Measurements from ENCODE around the gene PREX1.

PREX1 gene

DNA sequence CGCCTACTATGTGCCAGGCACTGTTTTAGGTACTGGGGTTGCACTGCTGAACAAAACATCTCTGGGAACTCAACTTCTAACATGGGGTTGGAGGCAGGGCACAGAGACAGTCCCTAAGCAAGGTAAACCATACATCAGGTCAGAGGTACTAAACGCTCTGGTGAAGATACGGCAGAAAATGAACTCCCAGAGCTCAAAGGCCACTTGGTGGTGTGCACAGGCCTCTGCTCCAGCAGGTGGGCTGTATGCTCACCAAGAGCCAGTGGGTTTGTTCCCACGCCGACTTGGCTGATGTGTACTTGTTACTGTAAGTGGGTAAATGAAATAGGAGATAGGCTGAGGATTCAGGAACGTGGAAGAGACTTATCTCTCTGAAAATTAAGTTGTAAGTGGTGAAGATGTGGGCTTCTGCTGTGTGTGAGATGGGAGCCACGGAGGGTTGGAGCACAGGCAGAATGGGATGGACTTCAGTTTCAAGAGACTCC lies 133.4 kb downstream of the PREX1 start:
- DNase-seq, result no peak

DNA sequence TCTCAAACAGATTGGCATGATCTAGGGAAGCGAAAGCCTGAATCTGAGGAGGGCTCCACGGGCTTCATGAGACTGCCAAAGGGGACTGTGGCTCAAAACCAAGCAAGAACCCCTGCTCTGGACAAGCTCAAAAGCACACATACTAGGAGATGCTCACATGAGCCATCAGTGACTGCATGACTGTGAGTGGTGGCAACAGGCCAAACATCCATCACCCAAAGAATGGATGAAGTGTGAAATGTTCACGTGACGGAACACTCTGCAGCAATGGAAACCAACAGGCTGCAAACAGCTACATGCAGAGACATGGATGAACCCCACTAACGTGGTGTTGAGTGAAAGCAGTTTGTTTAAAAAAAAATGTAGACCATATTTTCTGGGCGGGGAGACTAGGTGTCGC lies 136.3 kb downstream of the PREX1 start:
- DNase-seq, result no peak

DNA sequence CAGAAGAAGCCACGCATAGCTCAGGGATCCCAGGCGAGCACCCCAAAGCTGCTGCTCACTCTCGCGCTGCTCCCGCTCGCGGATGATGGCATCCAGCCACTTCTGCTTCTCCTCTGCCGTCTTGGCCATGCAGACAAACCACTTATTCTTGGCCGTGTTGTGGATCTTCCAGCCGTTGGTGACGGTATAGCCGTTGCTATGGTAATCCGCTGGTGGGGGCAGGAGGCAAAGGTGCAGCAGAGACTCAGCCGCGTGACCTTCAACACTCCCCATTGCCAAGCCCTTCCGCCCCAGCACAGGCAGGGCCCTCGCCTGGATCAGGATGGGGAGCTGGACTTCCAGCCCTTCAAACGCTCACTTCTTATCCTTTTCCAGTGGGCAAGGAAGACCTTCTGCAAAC lies 136.9 kb downstream of the PREX1 start:
- DNase-seq, result no peak

DNA sequence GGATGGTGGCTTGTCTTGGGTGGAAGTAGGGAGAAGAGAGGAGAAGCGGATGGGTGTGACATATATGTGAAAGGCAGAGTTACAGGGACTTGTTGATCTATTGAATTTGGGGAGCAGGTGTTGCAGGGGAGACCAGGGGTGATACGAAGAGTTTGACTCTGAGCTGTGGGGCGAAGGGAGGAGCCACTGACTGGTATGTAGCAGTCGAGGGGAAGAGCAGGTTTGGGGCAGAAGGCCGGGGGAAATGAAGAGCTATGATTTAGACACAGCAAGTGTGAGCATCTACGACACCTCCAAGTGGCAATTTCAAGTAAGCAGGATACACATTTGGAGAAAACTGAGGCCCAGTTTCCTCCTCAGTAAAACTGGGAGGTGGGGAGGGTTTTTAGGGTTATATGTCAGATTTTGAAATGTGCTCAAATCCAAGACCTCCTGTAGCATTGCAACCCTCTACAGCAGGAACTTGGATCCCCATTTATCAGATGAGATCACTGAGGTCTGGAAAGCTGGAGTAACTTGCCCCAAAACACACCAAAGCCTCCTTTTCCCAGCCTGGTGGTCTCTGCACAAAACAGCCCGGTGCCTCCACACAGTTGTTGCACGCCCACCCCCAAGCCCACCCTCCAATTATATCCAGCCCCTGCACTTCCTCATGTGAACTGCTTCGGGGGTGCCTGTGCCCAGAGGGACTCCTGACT lies 137.8 kb downstream of the PREX1 start:
- no peak for DNase-seq

DNA sequence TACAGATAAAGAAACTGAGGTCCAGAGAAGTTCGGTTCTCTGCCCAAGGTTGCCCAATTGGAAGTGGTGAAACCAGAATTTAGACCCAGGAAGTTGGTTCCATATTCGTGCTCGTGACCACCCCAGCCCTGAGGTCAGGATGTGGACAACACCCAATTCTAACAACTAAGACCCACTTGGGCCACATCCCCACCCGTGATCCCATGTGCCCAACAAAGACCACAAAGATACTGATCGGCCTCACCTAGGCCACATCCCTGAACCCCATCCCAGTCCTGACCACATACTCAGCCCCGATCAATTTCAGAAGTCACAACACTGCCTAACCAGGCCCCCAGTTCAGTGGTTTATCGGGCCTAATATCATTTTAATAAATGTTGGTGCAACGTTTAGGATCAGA lies 138.4 kb downstream of the PREX1 start:
- no peak for DNase-seq

DNA sequence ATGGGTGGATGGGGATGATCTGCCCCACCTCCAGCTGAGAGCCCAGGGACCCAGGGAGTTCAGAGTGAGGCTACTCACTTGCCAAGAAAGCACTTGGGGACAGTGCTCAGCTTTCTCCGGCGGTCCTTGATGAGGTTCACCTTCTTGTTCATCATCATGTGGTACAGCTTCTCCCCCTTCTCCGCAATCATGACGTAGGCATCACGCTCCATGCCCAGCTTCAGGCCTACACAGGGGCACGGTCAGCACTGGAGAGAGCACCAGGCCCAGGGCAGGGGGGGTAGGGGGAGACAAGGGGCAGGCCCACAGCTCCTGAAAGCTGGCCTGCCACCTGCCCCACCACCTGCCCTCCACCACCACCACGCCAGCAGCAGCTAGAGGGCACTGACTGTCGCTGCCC lies 139.2 kb downstream of the PREX1 start:
- DNase-seq, result no peak

DNA sequence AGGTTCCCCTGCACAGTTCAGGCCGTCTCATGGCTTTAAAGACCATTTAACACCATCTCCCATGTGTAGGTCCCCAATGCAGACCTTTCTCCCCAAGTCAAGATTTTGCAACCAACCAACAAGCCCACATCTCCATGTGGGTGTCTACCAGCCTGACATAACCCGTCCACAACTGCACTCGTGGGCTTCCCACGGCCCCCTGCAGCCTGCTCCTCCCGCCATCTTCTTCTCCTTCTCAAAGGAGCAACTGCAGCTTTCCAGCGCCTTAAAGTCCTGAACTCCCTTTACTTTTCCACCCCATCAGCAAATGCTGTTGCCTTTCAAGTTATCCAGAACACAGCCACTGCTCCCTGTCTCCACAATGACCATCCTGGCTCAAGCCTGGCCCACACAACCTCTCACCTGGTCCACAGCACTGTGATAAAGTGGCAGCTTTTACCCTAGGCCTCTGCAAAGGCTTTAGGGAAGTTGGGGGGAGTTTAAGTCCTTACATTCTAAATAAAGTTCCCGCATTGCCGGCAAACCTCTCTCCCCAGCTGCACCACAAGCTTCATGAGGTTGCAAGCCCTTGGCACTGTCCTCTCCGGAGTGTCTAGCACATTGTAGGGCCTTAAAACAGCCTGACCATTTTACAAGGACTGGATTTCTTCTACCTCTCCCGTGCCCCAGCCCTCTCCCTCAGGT lies 140.5 kb downstream of the PREX1 start:
- DNase-seq, result no peak

DNA sequence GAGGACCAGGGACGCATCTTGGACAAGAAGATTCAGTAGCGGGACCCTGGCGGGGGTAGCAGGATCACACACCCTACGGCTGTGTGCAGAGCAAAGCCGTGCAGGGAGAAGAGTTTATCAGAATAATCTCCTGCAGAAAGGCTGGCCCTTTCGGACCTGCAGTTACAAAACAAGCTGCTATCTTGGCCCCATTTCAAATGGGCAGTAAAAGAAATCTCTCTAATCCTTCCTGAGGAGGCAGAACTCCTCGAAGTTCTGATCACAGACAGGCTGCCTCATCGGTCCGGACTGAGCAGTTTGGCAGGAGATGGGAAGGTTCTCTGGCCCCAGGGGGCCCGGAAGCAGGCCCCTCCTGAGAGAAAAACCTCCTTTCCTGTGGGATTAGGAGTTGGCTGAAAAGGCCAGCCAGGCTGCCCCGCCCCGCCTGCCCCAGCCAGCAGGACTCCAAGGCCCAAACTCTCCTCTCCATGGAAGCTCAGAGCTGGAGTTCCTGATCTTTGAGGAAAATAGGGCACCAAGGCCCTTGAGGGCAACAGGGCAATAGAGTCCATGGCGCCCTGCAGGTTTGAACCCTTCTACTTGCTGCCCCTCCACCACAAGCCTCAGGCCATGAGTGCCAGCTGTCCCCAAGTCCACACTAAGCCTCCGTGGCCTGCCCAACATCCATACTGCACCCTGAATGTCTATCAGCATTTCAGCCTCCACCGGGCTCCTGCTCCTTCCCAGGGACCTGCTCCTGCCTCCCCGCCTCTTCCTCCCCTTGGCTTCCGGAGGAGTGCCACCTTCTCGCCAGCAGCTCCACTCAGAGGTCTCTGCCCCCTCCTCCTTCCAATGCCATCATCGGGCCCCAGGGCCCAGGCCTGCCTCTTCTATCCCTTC lies 141.3 kb downstream of the PREX1 start:
- DNase-seq, result no peak

DNA sequence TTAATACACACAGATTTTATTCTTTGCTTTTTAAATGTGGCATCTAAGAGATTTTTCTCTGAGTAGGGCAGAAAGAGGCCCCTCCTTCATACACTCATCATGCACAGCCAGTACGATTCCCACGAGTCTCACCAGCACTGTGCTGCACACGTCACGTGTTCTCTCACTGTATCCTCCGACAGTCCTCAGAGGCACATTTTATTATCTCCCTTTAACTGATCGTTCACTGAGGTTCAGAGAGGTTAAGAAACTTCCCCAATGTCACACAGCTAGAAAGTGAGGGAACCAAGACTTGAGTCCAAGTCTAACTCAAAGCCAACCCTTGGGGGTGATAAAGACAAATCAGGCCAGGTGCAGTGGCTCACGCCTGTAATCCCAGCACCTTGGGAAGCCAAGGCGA lies 142.5 kb downstream of the PREX1 start:
- DNase-seq, result no peak

DNA sequence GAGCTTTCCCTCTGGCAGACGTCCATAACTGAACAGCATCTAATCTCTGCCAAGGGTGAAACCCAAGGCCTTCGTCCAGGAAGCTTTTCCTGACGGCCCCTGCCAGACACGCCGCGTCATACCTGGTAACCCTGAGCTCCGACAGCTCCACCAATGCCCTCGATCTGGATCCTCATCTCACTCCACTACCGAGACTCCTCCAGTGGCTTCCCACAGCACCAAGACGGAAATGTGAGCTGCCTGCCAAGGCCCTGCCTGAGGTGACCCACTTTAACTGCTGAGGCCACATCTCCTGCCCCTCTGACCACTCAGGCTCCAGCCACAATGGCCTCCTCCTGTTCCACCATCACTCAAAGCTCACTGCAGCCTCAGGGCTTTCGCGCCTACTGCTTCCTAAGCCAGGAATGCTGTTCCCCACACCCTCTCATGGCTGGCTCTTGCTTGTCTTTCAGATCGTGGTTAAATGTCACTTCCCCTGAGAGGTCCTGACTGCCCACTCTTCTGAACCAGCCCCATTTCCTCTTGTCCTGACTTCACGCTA lies 143.2 kb downstream of the PREX1 start:
- DNase-seq, result no peak

DNA sequence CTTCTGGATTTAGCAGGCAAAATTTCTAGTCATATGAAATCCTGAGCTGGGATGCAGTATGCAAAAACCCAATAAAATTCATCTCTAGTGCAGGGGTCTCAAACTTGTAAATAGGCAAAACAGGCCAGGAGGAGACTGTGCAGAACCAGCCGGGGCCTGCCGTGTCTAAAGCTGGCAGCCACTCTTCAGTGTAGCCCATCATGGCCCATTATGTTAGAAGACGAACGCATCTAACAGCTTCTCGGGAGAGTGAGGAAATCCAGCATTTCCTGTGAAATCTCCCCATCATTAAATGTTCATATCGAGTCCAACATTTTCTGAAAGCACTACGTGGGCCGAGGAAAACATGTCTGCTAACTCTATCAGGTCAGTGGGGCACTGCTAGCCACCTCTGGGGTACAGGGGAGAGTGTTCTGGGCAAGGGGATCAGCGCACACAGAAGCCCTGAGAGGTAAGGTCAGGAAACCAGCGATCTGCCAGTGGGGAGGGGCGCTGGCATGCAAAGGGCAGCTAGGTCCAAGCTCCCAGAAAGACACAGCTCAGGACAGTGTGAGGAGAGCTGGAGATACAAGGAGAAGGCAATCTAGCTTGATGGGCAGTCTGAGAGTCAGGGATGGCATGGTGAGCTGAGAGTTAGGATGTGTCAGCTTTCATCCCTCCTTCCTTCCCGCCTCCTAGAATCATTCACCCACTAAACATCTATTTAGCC lies 144.2 kb downstream of the PREX1 start:
- DNase-seq, result no peak

DNA sequence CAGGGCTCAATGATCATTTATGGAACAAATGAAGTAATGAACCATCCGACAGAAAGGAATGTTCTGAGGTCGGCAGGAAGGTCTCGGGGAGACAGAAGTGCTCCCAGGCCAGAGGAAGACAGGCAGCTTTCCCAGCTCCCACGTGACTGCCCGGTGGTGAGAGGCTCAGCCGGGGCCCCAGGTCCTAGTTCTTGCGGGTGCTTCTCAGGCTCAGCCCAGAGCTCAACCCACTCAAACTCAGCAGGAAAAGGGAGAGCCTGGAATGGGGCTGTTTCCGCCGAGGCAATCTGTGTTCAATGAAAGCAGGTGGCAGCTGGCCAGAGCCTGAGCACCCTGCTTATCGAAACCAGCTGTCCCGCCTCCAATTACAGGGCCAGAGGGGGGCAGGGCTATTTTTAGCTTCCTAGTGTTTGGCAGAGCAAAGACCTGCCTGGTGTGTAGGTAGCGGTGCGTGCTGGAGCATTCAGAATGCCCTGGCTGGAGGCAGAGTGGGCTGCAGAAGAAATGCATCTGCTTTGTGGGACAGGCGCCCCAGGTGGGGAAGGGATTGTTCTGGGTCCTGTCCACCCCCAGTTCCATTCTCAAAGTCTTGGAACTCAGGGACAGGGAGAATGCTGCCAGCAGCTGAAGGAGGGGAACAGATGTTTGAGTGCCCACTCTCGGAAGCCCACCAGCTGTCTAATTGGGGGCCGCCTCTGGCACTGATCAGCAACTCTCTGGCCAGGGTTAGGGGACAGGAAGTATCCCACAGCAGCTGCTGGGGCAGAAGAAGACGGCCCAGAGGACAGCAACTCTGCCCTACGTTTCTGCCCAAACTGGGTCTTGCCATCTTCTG lies 145.1 kb downstream of the PREX1 start:
- no peak for DNase-seq

DNA sequence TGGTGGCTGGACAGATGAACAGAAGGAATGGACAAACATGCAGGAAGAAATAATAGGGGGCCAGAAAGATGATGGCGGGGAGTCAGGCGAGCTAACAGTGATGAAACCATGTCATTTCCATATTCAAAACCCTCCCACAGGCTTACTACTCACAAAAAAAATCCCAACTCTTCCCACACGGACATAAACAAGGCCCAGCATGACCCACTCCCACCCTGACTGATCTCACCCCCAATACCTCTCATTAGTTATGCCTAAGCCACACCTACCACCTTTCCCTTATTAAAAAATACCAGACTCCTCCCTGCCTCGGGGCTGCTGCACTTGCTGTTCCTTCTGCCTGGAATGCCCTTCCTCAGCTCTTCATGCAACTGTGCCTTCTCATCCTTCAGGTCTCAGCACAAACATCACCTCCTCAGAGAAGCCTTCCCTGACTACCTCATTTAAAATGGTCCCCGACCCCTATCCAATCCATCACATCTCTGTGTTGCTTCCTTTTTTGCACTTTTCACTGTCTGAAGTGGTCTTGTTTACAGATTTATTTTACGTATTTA lies 145.8 kb downstream of the PREX1 start:
- DNase-seq, result no peak

DNA sequence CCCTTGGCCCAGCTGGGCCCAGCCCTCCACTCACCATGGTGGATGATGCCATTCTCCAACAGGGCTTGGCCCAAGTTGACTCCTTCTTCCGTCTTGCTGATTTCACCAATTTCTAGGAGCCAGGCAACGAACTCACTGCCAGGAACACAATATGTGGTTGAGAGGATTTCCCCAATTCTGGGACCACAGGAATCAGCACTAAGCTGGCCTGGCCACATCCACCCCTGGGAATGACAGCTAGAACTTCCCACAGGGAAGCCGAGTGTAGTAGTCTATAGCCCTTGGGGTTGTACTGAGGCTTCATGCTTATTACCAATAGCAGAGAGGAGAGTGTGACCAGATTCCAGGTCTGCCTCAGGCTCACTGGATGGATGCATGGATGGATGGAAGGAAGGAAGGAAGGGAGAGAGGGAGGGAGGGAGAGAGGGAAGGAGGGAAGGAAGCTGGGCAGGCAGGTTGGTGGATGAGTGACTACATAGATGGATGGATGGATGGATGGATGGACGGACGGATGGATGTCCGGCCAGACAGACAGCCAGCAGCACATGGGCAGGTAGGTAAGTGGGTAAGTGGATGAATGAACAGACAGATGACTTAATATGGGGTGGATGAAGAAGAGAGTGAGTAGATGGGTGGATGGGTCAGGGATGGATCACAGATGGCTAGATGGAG lies 146.5 kb downstream of the PREX1 start:
- DNase-seq, result no peak

DNA sequence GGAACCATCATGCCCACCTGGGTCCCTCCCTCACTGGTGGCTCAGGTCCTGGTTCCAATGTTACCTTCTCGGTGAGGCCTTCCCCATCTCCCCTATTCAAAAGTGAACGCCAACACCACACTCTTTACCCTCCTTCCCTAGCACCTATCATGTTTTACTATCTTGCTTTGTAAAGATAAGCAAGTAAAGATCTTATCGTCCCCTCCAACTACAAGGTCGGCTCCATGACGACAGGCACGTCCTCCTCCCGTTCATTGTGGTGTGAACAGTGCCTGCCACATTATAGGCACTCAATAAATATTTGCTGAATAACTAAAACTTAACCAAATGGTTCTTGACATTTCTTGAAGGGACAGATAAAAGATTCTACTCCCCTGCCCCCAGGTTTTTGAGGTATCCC lies 147.1 kb downstream of the PREX1 start:
- DNase-seq, result no peak

DNA sequence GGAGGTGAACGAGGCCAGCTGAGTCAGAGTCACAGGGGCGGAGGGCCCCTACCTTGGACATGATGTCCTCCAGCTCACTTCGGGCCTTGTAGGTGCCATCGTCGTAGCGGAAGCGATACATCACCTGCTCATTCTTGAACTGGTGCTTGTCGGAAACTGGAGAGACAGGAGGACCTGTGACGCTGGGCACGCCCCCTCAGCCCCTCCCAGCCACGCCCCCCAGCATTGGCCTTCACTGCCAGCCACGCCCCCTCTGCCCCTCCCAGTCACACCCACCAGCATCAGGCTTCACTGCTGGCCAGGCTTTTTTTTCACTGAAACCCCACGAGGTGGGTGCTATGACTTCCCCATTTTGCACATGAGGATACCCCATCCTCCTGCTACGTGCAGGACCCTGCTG lies 148.2 kb downstream of the PREX1 start:
- no peak for DNase-seq

DNA sequence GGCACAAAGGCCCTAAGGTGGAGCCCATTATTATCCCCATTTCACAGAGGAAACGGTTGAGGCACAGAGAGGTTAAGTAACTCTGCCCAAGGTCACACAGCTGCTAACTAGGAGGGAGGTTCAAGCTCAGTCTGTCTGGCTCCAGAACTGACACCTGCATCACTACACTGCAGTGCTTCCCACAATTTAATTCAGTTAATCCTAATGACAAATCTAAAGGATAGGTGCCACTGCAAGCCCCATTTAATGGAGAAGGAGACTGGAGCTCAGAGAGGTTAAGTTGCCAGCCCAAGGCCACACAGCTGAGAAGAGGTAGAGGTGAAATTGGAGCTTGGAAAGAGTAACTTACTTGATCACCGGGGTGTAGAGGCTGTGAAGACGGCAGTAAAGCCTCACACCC lies 148.8 kb downstream of the PREX1 start:
- no peak for DNase-seq

DNA sequence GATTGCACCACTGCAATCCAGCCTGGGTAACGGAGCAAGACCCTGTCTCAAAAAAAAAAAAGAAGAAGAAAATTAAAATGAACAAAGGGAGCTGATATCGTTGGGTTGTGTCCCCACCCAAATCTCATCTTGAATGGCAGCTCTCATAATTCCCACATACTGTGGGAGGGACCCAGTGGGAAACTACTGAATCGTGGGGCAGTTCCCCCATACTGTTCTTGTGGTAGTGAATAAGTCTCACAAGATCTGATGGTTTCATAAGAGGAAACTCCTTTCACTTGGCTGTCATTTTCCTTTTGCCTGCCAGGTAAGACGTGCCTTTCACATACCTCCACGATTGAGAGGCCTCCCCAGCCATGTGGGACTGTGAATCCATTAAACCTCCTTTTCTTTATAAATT lies 149.4 kb downstream of the PREX1 start:
- no peak for DNase-seq

DNA sequence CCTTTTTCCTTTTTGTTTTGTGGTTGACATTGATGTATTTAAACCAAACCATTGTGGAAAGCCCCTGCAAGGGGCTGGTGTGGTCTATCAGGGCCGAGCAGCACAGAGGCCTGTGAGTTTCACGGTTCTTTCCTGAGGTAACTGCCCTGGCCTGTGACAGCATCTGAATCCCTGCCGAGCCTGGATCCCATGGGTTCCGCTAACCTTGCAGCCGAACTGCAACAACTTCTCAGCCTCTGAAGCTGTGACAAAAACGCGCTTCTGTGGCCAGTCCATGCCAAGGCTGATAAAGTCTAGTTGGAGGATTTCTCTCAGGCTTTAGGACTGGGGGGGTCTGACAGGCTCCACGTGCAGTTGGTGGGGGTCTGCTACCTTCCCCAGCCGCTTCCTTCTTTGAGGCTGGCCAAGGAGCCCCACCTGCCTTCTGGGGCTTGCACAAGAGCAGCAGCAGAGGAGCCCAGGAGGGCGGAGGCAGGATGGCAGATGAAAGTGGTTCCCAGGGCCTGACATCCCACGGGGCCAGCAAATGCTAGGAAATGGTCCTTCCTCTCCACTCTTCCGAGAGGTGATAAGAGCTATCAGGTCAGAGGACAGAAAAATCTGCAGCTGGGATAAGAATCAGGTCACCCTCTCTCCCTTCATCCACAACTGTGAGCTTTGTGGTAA lies 150.9 kb downstream of the PREX1 start:
- DNase-seq, result no peak

DNA sequence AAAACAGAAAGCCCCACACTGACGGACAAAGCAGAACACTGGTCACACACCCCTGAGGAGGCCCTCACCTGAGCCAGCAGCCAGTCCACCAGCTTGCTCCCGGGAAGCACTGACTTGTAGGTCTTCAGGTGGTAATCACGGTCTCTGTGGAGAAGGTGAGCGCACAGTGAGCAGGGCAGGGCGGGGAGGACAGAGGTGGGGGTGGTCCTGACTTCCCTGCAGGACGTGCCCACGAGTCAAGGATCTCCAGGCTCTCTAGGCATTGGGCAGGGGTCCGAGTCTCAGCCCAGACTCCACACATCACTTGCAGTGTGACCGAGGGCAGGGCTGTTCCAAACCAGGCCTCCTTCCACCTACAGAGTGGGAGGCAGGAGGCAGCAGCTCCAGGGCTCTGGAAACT lies 151.7 kb downstream of the PREX1 start:
- no peak for DNase-seq
